GM21447 (cell line): Measurements from ENCODE around the gene PLXNA1.

Experiments
- ATAC-seq: cut with Tn5 transposase; IDR thresholded peaks from one replicate; pipeline ENCODE4 v1.9.1; 2021; ENCODE audit not compliant: unreplicated experiment

PLXNA1 gene

GRCh38 chr3:127016461-127016860 is 33.5 kb downstream of the PLXNA1 start:
- ATAC-seq, result no peak

- ATAC-seq, result no peak
These were observed 34.3 kb downstream of the PLXNA1 start for GRCh38 chr3:127017229-127017628.

GRCh38 chr3:127017781-127018180 is 34.9 kb downstream of the PLXNA1 start:
- ATAC-seq, result no peak

GRCh38 chr3:127018306-127018828 is 35.5 kb downstream of the PLXNA1 start:
- no peak for ATAC-seq

- ATAC-seq, result no peak
These were observed 36.5 kb downstream of the PLXNA1 start for GRCh38 chr3:127019449-127019848.

- no peak for ATAC-seq
These were observed 37.6 kb downstream of the PLXNA1 start for GRCh38 chr3:127020543-127020942.

DNA sequence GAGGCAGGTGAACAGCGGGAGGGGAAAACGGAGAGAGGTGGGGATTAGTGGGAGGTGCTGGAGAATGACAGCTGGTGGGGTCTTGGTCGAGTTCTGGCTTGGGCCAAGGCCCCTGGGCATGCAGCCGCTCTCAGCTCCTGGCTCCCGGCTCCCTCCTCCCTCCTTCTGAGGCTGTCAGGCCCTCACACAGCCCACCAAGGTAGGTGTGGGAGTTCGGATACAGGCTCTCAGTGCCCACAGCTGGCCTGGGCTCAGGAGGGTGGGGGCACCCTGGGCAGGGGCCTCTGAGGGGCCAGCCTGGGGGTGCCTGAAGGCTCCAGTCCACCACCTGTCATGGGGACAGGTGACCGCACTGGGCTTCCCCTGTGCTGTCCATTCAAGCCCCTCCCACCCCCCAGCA is 39.9 kb downstream of the PLXNA1 start:
- no peak for ATAC-seq

GRCh38 chr3:127025456-127025855 is 42.5 kb downstream of the PLXNA1 start:
- ATAC-seq, result no peak

DNA sequence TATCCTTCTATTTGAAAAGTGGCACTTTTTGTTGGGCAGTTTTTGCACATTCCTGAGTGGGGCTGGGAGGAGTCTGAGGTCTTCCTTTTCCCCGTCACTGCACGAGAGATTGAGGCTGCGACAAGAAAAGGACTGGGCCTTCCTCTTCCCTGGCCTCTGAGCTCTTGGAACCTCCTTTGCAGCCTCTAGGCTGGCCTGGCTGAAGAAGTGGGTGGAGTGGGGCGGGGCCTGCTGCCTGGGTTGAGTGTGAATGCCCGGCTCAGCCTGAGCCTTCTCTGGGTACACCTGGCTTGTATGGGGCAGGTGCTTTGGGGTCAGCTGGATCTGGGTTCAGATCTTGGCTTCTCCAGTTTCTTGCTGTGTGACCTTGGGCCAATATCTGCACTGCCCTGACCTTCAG is 43.1 kb downstream of the PLXNA1 start:
- no peak for ATAC-seq

DNA sequence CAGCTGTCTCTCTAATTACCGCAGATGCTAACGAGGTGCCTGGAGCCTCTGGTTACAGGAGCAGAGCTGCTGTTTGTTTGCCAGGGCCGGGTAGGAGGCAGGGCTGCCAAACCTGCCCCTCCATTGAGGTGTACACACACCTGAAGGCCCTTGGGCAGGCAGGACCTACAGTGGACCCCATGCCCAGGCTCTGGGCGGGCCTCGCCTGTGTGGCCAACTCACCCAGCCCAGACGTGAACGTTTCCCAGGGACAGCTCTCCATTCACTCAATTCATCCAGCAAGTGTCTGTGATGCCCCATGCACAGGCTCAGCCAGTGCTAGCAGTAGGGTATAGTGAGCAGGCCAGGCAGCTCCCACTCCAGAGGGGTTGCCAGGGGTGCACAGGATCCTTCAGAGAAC is 43.7 kb downstream of the PLXNA1 start:
- no peak for ATAC-seq

- ATAC-seq, result no peak
These were observed 44.3 kb downstream of the PLXNA1 start for GRCh38 chr3:127027061-127027735.

- ATAC-seq, result no peak
These were observed 45.1 kb downstream of the PLXNA1 start for GRCh38 chr3:127027811-127028548.

GRCh38 chr3:127028781-127029657 is 46.1 kb downstream of the PLXNA1 start:
- no peak for ATAC-seq

- ATAC-seq, result no peak
These were observed 47.0 kb downstream of the PLXNA1 start for GRCh38 chr3:127029658-127030507.

DNA sequence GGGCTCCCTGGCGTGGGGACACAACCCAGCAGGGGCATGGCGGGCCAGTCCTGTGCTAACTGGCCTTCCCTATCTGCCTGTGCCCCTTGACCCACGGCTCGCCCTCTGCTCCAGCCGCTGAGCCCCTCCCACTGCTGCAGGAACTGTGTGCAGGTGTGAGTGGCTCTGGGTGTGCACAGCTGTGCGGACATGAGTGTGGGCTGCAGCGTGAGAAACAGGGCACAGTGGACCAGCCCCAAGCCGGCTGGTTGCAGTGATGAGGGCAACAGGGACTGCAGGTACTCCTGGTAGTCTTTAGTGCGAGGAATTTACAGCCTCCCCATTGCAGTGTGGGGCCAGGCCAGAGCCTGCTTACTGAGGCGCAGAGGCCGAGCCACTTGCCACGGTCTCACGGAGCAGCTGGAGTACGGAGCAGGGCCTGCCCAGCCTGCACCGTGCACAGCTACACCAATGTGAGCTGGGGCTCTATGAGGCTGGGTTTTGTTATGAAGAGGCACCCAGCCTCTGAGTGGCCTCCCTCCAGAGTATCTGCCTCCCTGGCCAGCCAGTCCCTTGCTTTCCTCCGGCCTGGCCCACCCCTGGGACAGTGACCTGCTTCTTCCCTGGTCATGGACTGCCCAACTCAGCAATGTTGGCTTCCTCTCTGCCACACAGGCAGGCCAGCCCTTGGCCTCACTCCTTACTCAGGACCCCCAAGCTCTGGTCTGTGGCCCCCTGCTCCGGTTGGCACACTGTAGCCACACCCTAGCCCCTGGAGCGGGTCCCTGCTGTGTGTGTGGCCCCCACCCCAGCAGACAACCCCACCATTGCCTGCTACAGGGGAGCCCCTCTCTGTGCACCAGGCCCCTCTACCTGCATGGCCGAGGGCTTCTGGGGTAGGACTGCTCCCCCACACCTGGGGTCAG is 47.8 kb downstream of the PLXNA1 start:
- no peak for ATAC-seq

- ATAC-seq, result no peak
These were observed 48.5 kb downstream of the PLXNA1 start for GRCh38 chr3:127031413-127031810.

- no peak for ATAC-seq
These were observed 48.9 kb downstream of the PLXNA1 start for GRCh38 chr3:127031845-127032244.

- no peak for ATAC-seq
These were observed 49.5 kb downstream of the PLXNA1 start for GRCh38 chr3:127032296-127032990.
